Uterus (tissue), 2 donors: Measurements from ENCODE around the gene XIRP2.

Experiments
- CTCF ChIP-seq, 4 experiments: fragments of 200-600 bp in 2 of 4; fragments of 450-650 bp in 2 of 4; sonication (generic) in 2 of 4; IDR thresholded peaks; one replicate each; pipeline ENCODE4 v1.5.1; 2016 to 2019; ENCODE audit warnings: antibody characterized with exemption in 4 of 4, mild to moderate bottlenecking in 2 of 4, moderate library complexity in 1 of 4
- POLR2A ChIP-seq, 2 donors: fragments of 450-650 bp; IDR thresholded peaks; one replicate each; pipeline ENCODE4 v1.6.1; 2016; ENCODE audit warnings: antibody characterized with exemption in 2 of 2, mild to moderate bottlenecking in 1 of 2, moderate library complexity in 1 of 2

- no peak for TF ChIP-seq CTCF (IDR thresholded peaks at IDR 0.05)
- TF ChIP-seq POLR2A (IDR thresholded peaks at IDR 0.05): no peak
Measured at GRCh38 chr2:167293172-167293781, 405.0 kb downstream of the XIRP2 start.
